GM12878 (cell line): Measurements from ENCODE around the gene WIPF2. TPM values are rescaled to one million over a fixed set of nuclear protein-coding genes. Genes with fewer than 3 reads are reported as not detected.

Experiments
- ATAC-seq: fragments of 200-7000 bp; cut with Tn5 transposase; 3 replicates; pipeline ENCODE4 v1.9.1; 2020; ENCODE audit warnings: mild to moderate bottlenecking, moderate library complexity
- BruUV-seq: library from RNA; stranded (reverse); fragments of 400-500 nt; replicated peaks from 2 replicates; lab custom pipeline; 2021; lab: Mats Ljungman, UMichigan
- CTCF ChIA-PET: fragments of 300-600 bp; sonication (Branson Sonifier 250); formaldehyde crosslinking; extraction: SDS; loops from one replicate; lab custom pipeline; 2021; ENCODE audit warnings: inconsistent platforms; lab: Yijun Ruan, JAX
- POLR2A ChIA-PET: fragments of 350-600 bp; formaldehyde crosslinking; extraction: SDS; loops from one replicate; lab custom pipeline; 2021; ENCODE audit warnings: inconsistent platforms; lab: Charles Lee
- RAD21 ChIA-PET: fragments of 300-600 bp; sonication (Branson Sonifier 250); formaldehyde crosslinking; loops from one replicate; lab custom pipeline; 2023; ENCODE audit warnings: antibody characterized with exemption; ENCODE audit not compliant: unreplicated experiment; lab: Charles Lee
- SMC1A ChIA-PET: fragments of 300-600 bp; sonication (Branson Sonifier 250); formaldehyde crosslinking; loops from one replicate; lab custom pipeline; 2023; ENCODE audit not compliant: unreplicated experiment, uncharacterized antibody; lab: Charles Lee
- DNase-seq: peaks from one replicate; pipeline ENCODE4 v3.0.0-alpha.2; 2011; ENCODE audit warnings: low read depth, low spot score
- FAIRE-seq: peaks from 3 replicates; lab custom pipeline; 2011; peaks lifted over from hg19 to GRCh38; lab: Jason Lieb, UNC
- H2AFZ ChIP-seq: 2 replicates; pipeline ENCODE4 v1.6.0; 2011; ENCODE audit warnings: low read depth, low read length, control low read depth; ENCODE audit not compliant: control insufficient read depth
- H3K27ac ChIP-seq: 2 replicates; pipeline ENCODE4 v1.5.1; 2011; ENCODE audit warnings: control low read depth; ENCODE audit not compliant: control insufficient read depth, insufficient read depth
- H3K27me3 ChIP-seq, 2 experiments: replicated peaks in 1 of 2; 2 replicates each; pipeline versions ENCODE4 v1.6.0 to v1.6.1; 2011; ENCODE audit warnings: low read length in 1 of 2; ENCODE audit not compliant: control insufficient read depth in 2 of 2, insufficient read depth in 2 of 2
- H3K36me3 ChIP-seq, 2 experiments: 2 replicates each; pipeline ENCODE4 v1.5.1; 2011; ENCODE audit warnings: low read length in 1 of 2; ENCODE audit not compliant: control insufficient read depth in 2 of 2, insufficient read depth in 2 of 2
- H3K4me1 ChIP-seq: 2 replicates; pipeline ENCODE4 v1.6.1; 2011; ENCODE audit warnings: mild to moderate bottlenecking, low read length, moderate library complexity, mixed read lengths; ENCODE audit not compliant: control insufficient read depth, insufficient read depth
- H3K4me2 ChIP-seq: 2 replicates; pipeline ENCODE4 v1.6.0; 2011; ENCODE audit warnings: control low read depth; ENCODE audit not compliant: control insufficient read depth, insufficient read depth
- H3K4me3 ChIP-seq: fragments of 200-600 bp; sonication (generic); 2 replicates; pipeline ENCODE4 v1.5.1; 2016
- H3K79me2 ChIP-seq: 2 replicates; pipeline ENCODE4 v1.6.0; 2011; ENCODE audit warnings: low read length; ENCODE audit not compliant: control insufficient read depth, insufficient read depth
- H3K9ac ChIP-seq: 2 replicates; pipeline ENCODE4 v1.8.0; 2011; ENCODE audit warnings: low read length, control low read depth, mixed read lengths; ENCODE audit not compliant: control insufficient read depth, insufficient read depth
- H3K9me3 ChIP-seq: replicated peaks from 3 replicates; pipeline ENCODE4 v1.5.1; 2011; ENCODE audit warnings: mild to moderate bottlenecking, low read length; ENCODE audit not compliant: control insufficient read depth, insufficient read depth
- H4K20me1 ChIP-seq: 2 replicates; pipeline ENCODE4 v1.6.0; 2011; ENCODE audit not compliant: control insufficient read depth, insufficient read depth
- BACH1 ChIP-seq: fragments of 450-650 bp; IDR thresholded peaks from 2 replicates; pipeline ENCODE4 v1.6.1; 2017; ENCODE audit warnings: mild to moderate bottlenecking, borderline replicate concordance
- LARP7 ChIP-seq: fragments of 450-650 bp; IDR thresholded peaks from 2 replicates; pipeline ENCODE4 v1.6.1; 2017; ENCODE audit warnings: mild to moderate bottlenecking
- MTA3 ChIP-seq: IDR thresholded peaks from 2 replicates; pipeline ENCODE4 v1.6.1; 2012; ENCODE audit warnings: low read length, inconsistent platforms, borderline replicate concordance
- NR2C2 ChIP-seq: IDR thresholded peaks from 2 replicates; pipeline ENCODE4 v1.6.1; 2011; ENCODE audit warnings: borderline replicate concordance, low read depth; ENCODE audit not compliant: control insufficient read depth, insufficient read length
- POU2F2 ChIP-seq: IDR thresholded peaks from 3 replicates; pipeline ENCODE4 v1.6.1; 2011; ENCODE audit warnings: low read depth, mild to moderate bottlenecking, low read length, borderline replicate concordance
- RAD51 ChIP-seq: fragments of 450-650 bp; IDR thresholded peaks from 2 replicates; pipeline ENCODE4 v1.6.1; 2016; ENCODE audit warnings: moderate library complexity, mild to moderate bottlenecking, inconsistent platforms
- RUNX3 ChIP-seq: IDR thresholded peaks from 2 replicates; pipeline ENCODE4 v1.6.1; 2012; ENCODE audit warnings: low read length, inconsistent platforms
- SRF ChIP-seq, 2 experiments: IDR thresholded peaks; 2 replicates each; pipeline ENCODE4 v1.6.1; 2011; ENCODE audit warnings: low read depth in 2 of 2, low read length in 2 of 2, mild to moderate bottlenecking in 1 of 2, moderate library complexity in 1 of 2
- SUPT20H ChIP-seq: IDR thresholded peaks from 2 replicates; pipeline ENCODE4 v1.6.1; 2011; ENCODE audit warnings: low read depth, mild to moderate bottlenecking, low read length, moderate library complexity, borderline replicate concordance; ENCODE audit not compliant: control insufficient read depth
- TARDBP ChIP-seq: IDR thresholded peaks from 2 replicates; pipeline ENCODE4 v1.6.1; 2016; ENCODE audit warnings: borderline replicate concordance
- TCF7 ChIP-seq: IDR thresholded peaks from 2 replicates; pipeline ENCODE4 v1.6.1; 2014; ENCODE audit warnings: antibody characterized with exemption, borderline replicate concordance
- ZNF217 ChIP-seq: fragments of 450-650 bp; IDR thresholded peaks from 2 replicates; pipeline ENCODE4 v1.6.1; 2017; ENCODE audit warnings: antibody characterized with exemption, mild to moderate bottlenecking
- ZZZ3 ChIP-seq: IDR thresholded peaks from 2 replicates; pipeline ENCODE4 v1.6.1; 2011; ENCODE audit warnings: low read depth; ENCODE audit not compliant: control insufficient read depth, insufficient read length
- in situ Hi-C: fragments of 300-500 bp; cut with MboI; formaldehyde crosslinking; loops from 9 replicates; pipeline ENCODE4 v1.14.3; 2018; ENCODE audit warnings: mixed read lengths
- intact Hi-C: fragments of 100-400 bp; cut with micrococcal nuclease; formaldehyde crosslinking; loops from one replicate; pipeline ENCODE4 v1.14.2; 2022; ENCODE audit not compliant: unreplicated experiment
- polyA plus RNA-seq, 11 experiments: library from polyadenylated mRNA; depleted of rRNA in 4 of 11; unstranded in 6 of 11; stranded (reverse) in 5 of 11; fragments of >200 nt; fragmentation: Nextera tagmentation in 4 of 11; fragmentation: Illumina TruSeq in 1 of 11; extraction: Ambion mirVana in 4 of 11; extraction: Trizol in 1 of 11; gene quantifications; 1 replicate in 1 of 11; 2 replicates in 10 of 11; pipeline versions ENCODE4 v1.2.1 to v1.2.3, GENCODE V29; 2011 to 2016; ENCODE audit warnings: inconsistent platforms in 2 of 11, missing spikeins in 2 of 11, low read depth in 1 of 11
- total RNA-seq, 4 experiments: library from RNA; depleted of rRNA in 3 of 4; stranded (reverse); fragments of >200 nt in 3 of 4; fragmentation: Illumina TruSeq in 1 of 4; extraction: Trizol in 1 of 4; gene quantifications; 2 replicates each; pipeline versions ENCODE4 v1.2.1 to v1.2.3, GENCODE V29; 2013 to 2021
- TF ChIP-seq, protein P1 (sequence below): fragments of 450-650 bp; IDR thresholded peaks from 2 replicates; pipeline ENCODE4 v1.6.1; 2016; ENCODE audit warnings: mild to moderate bottlenecking
- TF ChIP-seq, protein P2 (sequence below): IDR thresholded peaks from 2 replicates; pipeline ENCODE4 v1.6.1; 2012; ENCODE audit warnings: low read depth, low read length, improper control_type of control experiment
- TF ChIP-seq, protein P3 (sequence below): IDR thresholded peaks from 2 replicates; pipeline ENCODE4 v1.6.1; 2012; ENCODE audit warnings: low read depth, low read length, improper control_type of control experiment
- TF ChIP-seq, protein P4 (sequence below): fragments of 150-350 bp; IDR thresholded peaks from 2 replicates; pipeline ENCODE4 v1.6.1; 2014; ENCODE audit warnings: mild to moderate bottlenecking, low read depth, low read length

Gene WIPF2
- total and polyA plus RNA-seq, 10 of the 15 experiments (the other 5 are each of a cell fraction or from before 2014, with no cell fraction given): 4.2 to 20.8 (median 7.1) TPM

DNA sequence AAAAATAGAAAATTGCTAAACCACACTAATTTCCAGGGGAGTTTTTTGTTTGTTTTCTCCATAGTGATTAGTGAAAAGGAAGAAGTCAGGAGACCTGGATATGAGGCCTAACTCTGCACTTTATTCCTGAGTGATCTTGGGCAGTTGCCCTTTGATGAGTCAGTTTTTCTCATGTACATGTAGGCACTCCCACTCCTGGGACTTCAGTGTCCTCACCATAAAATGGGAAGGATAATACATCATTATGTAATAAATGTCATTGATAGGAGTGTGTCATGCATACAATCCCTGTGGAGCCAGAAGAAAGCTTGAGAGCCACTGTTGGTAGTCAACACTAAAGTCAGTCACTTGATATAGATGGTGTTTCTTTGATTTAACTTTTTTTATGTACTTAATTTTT lies 32.5 kb downstream of the WIPF2 start:
- Histone ChIP-seq H2AFZ (no peak overlapping the region), H3K9me3 (no peaks in the 10 kb centered on the region), H3K27ac (no peak overlapping the region), H3K4me3 (no peak overlapping the region), H3K9ac (no peak overlapping the region), H3K79me2 (peaks cover 2% of the 10 kb centered on the region), H3K27me3 (no peaks in the 10 kb centered on the region), H3K4me2 (no peak overlapping the region), H3K36me3 (no peaks in the 10 kb centered on the region; a peak in 3 of 4 replicates), H4K20me1 (no peaks in the 10 kb centered on the region), H3K4me1 (no peaks in the 10 kb centered on the region)
- ChIA-PET POLR2A (interaction anchor here (0.7 kb wide), 1 partner anchor 22 kb away, joined by 3 read pairs; no protein-coding TSS in a partner anchor), CTCF (no interaction called here), RAD21 (no interaction called here), SMC1A (no interaction called here)
- intact Hi-C loops: no loop called here
- ATAC-seq: no peak
- no peak for TF ChIP-seq ZZZ3
- TF ChIP-seq NR2C2: no peak
- no peak for TF ChIP-seq ZNF217
- TF ChIP-seq MTA3: no peak
- TF ChIP-seq, protein P1, sequence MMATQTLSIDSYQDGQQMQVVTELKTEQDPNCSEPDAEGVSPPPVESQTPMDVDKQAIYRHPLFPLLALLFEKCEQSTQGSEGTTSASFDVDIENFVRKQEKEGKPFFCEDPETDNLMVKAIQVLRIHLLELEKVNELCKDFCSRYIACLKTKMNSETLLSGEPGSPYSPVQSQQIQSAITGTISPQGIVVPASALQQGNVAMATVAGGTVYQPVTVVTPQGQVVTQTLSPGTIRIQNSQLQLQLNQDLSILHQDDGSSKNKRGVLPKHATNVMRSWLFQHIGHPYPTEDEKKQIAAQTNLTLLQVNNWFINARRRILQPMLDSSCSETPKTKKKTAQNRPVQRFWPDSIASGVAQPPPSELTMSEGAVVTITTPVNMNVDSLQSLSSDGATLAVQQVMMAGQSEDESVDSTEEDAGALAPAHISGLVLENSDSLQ: no peak
- no peak for TF ChIP-seq TARDBP
- TF ChIP-seq, protein P2, sequence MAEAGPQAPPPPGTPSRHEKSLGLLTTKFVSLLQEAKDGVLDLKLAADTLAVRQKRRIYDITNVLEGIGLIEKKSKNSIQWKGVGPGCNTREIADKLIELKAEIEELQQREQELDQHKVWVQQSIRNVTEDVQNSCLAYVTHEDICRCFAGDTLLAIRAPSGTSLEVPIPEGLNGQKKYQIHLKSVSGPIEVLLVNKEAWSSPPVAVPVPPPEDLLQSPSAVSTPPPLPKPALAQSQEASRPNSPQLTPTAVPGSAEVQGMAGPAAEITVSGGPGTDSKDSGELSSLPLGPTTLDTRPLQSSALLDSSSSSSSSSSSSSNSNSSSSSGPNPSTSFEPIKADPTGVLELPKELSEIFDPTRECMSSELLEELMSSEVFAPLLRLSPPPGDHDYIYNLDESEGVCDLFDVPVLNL: no peak
- TF ChIP-seq SUPT20H: no peak
- no peak for TF ChIP-seq POU2F2
- no peak for TF ChIP-seq BACH1
- no peak for TF ChIP-seq LARP7
- TF ChIP-seq RUNX3: no peak
- TF ChIP-seq, protein P3, sequence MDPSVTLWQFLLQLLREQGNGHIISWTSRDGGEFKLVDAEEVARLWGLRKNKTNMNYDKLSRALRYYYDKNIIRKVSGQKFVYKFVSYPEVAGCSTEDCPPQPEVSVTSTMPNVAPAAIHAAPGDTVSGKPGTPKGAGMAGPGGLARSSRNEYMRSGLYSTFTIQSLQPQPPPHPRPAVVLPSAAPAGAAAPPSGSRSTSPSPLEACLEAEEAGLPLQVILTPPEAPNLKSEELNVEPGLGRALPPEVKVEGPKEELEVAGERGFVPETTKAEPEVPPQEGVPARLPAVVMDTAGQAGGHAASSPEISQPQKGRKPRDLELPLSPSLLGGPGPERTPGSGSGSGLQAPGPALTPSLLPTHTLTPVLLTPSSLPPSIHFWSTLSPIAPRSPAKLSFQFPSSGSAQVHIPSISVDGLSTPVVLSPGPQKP: no peak
- TF ChIP-seq RAD51: no peak
- TF ChIP-seq, protein P4, sequence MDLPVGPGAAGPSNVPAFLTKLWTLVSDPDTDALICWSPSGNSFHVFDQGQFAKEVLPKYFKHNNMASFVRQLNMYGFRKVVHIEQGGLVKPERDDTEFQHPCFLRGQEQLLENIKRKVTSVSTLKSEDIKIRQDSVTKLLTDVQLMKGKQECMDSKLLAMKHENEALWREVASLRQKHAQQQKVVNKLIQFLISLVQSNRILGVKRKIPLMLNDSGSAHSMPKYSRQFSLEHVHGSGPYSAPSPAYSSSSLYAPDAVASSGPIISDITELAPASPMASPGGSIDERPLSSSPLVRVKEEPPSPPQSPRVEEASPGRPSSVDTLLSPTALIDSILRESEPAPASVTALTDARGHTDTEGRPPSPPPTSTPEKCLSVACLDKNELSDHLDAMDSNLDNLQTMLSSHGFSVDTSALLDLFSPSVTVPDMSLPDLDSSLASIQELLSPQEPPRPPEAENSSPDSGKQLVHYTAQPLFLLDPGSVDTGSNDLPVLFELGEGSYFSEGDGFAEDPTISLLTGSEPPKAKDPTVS: no peak
- TF ChIP-seq SRF (IDR thresholded peaks at IDR 0.05; ENCODE audit: low read depth in 2 of 2, low read length in 2 of 2): no peak
- no peak for TF ChIP-seq TCF7
- DNase-seq: no peak
- in situ Hi-C loops: no loop called here
- BruUV-seq: no TSS peak
- FAIRE-seq: no peak
